Kasumi-1 (cell line): Measurements from ENCODE around the gene UTRN.
A peak's percentile ranks its signal among the peaks of the same experiment; 100 is the strongest.

Experiments
- DNase-seq, 2 experiments: peaks; one replicate each; lab custom pipeline; 2025; lab: John Stamatoyannopoulos, UW

The UTRN gene

GRCh38 chr6:144314003-144314485 is 28.9 kb downstream of the UTRN start:
- no peak for DNase-seq

- no peak for DNase-seq
Measured at GRCh38 chr6:144314562-144314961, 29.4 kb downstream of the UTRN start.

- no peak for DNase-seq
Measured at GRCh38 chr6:144315226-144315980, 30.3 kb downstream of the UTRN start.

GRCh38 chr6:144315981-144316861 is 31.1 kb downstream of the UTRN start:
- DNase-seq, result no peak

- no peak for DNase-seq
Measured at GRCh38 chr6:144316862-144317195, 31.7 kb downstream of the UTRN start.

GRCh38 chr6:144317736-144318135 is 32.6 kb downstream of the UTRN start:
- DNase-seq, result no peak

GRCh38 chr6:144319211-144319610 is 34.1 kb downstream of the UTRN start:
- no peak for DNase-seq

- DNase-seq, result no peak
Measured at GRCh38 chr6:144320741-144321140, 35.6 kb downstream of the UTRN start.

- DNase-seq, result no peak
Measured at GRCh38 chr6:144321839-144322591, 36.9 kb downstream of the UTRN start.

- DNase-seq, result no peak
Measured at GRCh38 chr6:144325232-144325631, 40.1 kb downstream of the UTRN start.

- no peak for DNase-seq
Measured at GRCh38 chr6:144326393-144326792, 41.3 kb downstream of the UTRN start.

GRCh38 chr6:144327081-144327480 is 41.9 kb downstream of the UTRN start:
- DNase-seq, result no peak

- no peak for DNase-seq
Measured at GRCh38 chr6:144330017-144330987, 45.2 kb downstream of the UTRN start.

GRCh38 chr6:144331491-144331969 is 46.4 kb downstream of the UTRN start:
- no peak for DNase-seq

GRCh38 chr6:144332177-144332576 is 47.0 kb downstream of the UTRN start:
- no peak for DNase-seq

GRCh38 chr6:144334150-144334708 is 49.1 kb downstream of the UTRN start:
- peak; percentile 77 to 81 for DNase-seq
